Measurements from ENCODE around the gene BCL2A1.
"Not testable (repeated sequence)": the region's sequence is repeated elsewhere in the genome, so short reads cannot be mapped to it uniquely, and the experiment has no call there.

The BCL2A1 gene

DNA sequence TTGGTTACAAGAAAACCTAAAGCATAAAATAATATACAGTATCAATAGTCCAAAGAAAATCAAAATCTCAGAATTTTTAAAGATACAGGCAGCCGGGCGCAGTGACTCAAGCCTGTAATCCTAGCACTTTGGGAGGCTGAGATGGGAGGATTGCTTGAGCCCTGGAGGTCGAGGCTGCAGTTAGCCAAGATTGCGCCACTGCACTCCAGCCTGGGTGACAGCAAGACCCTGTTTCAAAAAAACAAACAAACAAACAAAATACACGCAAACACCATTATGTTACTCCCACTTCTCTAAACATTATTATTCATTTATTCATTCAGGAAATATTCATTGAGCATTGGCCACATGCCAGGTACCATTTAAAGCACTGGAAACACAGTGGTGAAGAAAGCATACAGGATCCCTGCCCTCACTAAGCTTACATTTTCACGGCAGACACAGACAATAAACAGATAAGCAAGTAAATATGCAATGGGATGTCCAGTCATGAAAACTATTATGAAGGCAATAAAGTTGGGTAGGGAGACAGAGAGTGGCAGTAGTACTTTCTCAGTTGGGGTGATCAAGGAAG, 6.7 kb downstream of the BCL2A1 start:
- H3K4me3 ChIP-seq (ENCODE audit: low read length): no peak overlapping the region
- no peaks in the 10 kb centered on the region for H3K27me3 ChIP-seq (ENCODE audit: insufficient read depth, low read length)
- no peaks in the 10 kb centered on the region for H3K9me3 ChIP-seq (ENCODE audit: low read length)
- H3K36me3 ChIP-seq (ENCODE audit: insufficient read depth, low read length): no peaks in the 10 kb centered on the region
- no peaks in the 10 kb centered on the region for H3K4me1 ChIP-seq (ENCODE audit: insufficient read depth, low read length)
- no peak overlapping the region for H2AFZ ChIP-seq (ENCODE audit: low read depth, low read length)

DNA sequence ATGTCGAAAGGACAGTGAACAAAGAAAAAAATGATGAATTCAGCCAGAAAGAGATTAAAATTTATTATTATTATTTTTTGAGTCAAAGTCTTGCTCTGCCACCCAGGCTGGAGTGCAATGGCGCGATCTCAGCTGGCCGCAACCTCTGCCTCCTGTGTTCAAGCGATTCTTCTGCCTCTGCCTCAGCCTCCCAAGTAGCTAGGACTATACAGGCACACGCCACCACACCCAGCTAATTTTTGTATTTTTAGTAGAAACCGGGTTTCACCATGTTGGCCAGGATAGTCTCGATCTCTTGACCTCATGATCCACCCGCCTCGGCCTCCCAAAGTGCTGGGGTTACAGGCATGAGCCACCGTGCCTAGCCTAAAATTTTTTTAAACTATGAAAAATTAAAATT, 8.1 kb downstream of the BCL2A1 start:
- H3K4me3 ChIP-seq (ENCODE audit: low read length); H3K27me3 ChIP-seq (ENCODE audit: insufficient read depth, low read length); H3K4me1 ChIP-seq (ENCODE audit: insufficient read depth, low read length); H2AFZ ChIP-seq (ENCODE audit: low read depth, low read length); H3K9me3 ChIP-seq (ENCODE audit: low read length); H3K36me3 ChIP-seq (ENCODE audit: insufficient read depth, low read length): not testable (repeated sequence)

DNA sequence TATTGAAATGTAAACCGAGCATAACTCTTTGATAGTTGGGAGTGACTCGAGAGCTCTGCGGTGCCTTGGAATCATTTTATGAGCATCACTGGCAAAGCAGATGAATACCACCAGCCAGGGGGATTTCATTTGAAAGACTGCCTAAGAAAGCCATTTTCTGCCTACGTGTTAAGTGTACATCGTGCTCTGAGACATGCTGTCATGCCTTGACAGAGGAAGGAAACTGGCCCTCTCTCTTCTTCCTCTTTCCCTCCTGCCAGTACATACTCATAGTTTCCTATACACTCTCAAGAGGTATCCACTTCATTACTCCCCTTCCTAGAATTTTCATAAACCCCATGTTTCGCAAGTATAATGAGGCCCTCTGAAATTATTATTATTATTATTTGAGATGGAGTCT, 8.8 kb downstream of the BCL2A1 start:
- Histone ChIP-seq H3K4me1 (ENCODE audit: insufficient read depth, low read length) (no peaks in the 10 kb centered on the region), H3K9me3 (ENCODE audit: low read length) (no peaks in the 10 kb centered on the region), H2AFZ (ENCODE audit: low read depth, low read length) (no peak overlapping the region), H3K4me3 (ENCODE audit: low read length) (no peak overlapping the region), H3K27me3 (ENCODE audit: insufficient read depth, low read length) (no peaks in the 10 kb centered on the region), H3K36me3 (ENCODE audit: insufficient read depth, low read length) (no peaks in the 10 kb centered on the region)

DNA sequence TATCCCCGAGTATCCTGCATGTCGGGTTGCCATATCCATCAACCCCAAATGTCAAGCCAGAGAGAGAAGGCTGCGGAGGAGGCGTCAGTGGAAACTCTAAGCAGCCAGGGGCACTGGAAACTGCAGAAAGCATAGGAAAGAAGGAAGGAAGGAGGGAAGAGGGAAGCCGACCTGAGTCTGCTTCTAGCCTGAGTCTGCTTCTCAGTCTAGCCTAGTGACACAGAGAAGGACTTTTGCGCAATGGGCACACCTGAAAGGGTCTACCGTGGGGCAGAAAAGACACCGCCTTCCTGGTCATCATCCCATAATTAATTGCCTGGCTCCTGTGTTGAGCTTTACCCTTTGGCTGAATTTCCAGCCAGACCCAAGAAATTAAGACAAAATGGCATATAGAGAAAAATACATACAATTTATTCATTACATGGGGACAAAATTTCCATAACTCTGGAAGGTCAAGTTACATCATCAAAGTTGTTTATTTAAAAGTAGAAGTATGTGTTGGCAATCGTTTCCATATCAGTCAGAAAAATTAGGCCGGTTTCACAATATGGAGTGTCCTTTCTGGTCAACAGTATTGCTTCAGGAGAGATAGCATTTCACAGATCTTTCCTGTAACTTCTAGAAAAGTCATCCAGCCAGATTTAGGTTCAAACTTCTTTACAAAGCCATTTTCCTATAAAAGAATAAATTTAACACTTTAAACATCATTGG, 10.3 kb downstream of the BCL2A1 start:
- Histone ChIP-seq H3K9me3 (ENCODE audit: low read length) (no peaks in the 10 kb centered on the region), H2AFZ (ENCODE audit: low read depth, low read length) (no peak overlapping the region)

DNA sequence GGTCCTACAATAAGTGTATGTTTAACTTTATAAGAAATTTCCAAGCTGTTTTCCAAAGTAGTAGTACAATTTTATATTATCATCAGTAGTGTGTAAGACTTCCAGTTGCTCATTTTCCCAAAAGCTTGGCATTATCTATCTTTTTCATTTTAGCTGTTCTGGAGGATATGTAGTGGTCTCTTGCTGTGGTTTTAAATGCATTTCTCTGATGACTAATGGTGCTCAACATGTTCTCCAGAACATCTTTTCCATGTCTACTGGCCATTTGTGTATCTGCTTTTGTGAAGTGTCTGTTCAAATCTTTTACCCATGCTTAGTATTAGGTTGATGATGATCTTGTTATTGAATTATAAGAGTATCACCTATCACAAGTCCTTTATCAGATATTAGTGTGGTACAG, 13.3 kb downstream of the BCL2A1 start:
- H3K4me1 ChIP-seq (ENCODE audit: insufficient read depth, low read length): no peaks in the 10 kb centered on the region
- no peaks in the 10 kb centered on the region for H3K9me3 ChIP-seq (ENCODE audit: low read length)
- H3K27me3 ChIP-seq (ENCODE audit: insufficient read depth, low read length): no peaks in the 10 kb centered on the region
- no peak overlapping the region for H3K4me3 ChIP-seq (ENCODE audit: low read length)
- H3K36me3 ChIP-seq (ENCODE audit: insufficient read depth, low read length): no peaks in the 10 kb centered on the region
- no peak overlapping the region for H2AFZ ChIP-seq (ENCODE audit: low read depth, low read length)

More for the DNA sequence above, 10.3 kb downstream of the BCL2A1 start:
- H3K4me1 ChIP-seq (ENCODE audit: insufficient read depth, low read length): no peaks in the 10 kb centered on the region
- H3K36me3 ChIP-seq (ENCODE audit: insufficient read depth, low read length): no peaks in the 10 kb centered on the region
- no peaks in the 10 kb centered on the region for H3K27me3 ChIP-seq (ENCODE audit: insufficient read depth, low read length)
- H3K4me3 ChIP-seq (ENCODE audit: low read length): no peak overlapping the region

DNA sequence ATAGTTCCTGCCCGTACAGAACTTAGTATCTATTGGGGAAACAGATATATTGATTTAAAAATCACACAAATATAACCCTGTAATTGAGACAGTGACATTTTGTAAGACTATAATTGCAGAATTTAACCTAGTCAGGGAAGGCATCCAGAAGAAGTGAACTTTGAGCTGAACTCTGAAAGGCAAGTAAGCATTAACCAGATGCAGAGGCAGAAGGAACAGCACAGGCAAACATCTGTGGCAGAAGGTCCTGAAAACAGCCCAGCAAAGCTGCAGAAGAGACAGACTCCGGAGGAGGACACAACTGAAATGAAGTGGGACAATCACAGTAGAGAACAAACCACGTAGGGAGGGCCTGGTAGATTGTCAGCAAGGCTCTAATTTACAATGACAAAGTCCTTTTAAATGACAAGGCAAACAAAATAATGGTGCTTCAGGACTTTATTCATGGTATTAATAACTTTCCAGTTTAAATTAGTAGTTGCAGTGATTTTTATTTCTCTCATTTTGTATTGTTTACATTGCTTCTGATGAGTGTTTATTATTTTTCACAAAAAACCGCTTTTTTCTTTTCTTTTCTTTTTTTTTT, 14.5 kb downstream of the BCL2A1 start:
- H3K4me3 ChIP-seq (ENCODE audit: low read length): no peak overlapping the region
- no peaks in the 10 kb centered on the region for H3K4me1 ChIP-seq (ENCODE audit: insufficient read depth, low read length)
- no peaks in the 10 kb centered on the region for H3K27me3 ChIP-seq (ENCODE audit: insufficient read depth, low read length)
- H3K36me3 ChIP-seq (ENCODE audit: insufficient read depth, low read length): no peaks in the 10 kb centered on the region
- no peak overlapping the region for H2AFZ ChIP-seq (ENCODE audit: low read depth, low read length)
- no peaks in the 10 kb centered on the region for H3K9me3 ChIP-seq (ENCODE audit: low read length)

DNA sequence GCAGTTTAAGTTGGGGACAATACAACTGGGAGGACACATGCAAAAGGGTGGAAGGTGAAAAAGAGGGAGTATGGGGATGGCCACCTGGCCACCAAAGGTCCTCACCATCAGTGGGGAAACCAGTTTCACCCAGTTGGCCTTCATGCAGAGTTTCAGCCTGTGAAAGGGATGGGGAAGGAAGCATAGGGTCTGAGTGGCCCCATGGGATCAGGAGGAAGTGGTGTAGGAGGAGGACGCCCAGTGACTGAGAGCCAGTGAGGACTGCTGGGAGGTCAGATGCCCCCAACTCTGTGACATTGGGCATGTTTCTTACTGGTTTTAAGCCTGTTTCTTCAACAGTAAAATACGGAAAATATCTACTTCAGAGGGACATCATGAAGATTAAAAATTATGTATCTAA, 16.3 kb downstream of the BCL2A1 start:
- H3K9me3 ChIP-seq (ENCODE audit: low read length): no peaks in the 10 kb centered on the region
- H3K4me3 ChIP-seq (ENCODE audit: low read length): no peak overlapping the region
- no peaks in the 10 kb centered on the region for H3K36me3 ChIP-seq (ENCODE audit: insufficient read depth, low read length)
- no peaks in the 10 kb centered on the region for H3K4me1 ChIP-seq (ENCODE audit: insufficient read depth, low read length)
- no peaks in the 10 kb centered on the region for H3K27me3 ChIP-seq (ENCODE audit: insufficient read depth, low read length)
- H2AFZ ChIP-seq (ENCODE audit: low read depth, low read length): no peak overlapping the region

DNA sequence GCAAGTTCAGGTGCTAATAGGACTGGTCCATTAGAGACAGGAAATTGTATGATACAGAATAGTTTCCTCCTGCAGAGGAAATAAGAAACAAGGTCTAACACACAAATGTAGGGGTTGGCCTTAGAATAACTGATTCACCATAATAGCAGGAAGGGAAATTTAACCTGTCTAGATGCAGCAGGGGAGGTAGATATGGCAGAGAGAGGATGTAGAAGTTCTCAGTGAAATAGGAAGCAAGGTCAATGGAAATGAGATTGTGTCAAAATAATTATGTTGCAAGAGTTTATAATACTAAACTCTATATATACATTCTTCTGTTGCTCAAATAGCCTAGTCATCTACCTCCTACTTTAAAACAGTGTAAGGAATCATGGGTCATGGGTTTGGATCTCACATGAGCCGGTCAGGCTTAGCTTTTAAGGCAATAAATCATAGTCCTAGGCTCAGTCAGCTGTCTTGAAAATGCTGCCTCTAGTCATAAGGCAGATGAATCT, 17.0 kb downstream of the BCL2A1 start:
- Histone ChIP-seq H3K9me3 (ENCODE audit: low read length) (no peaks in the 10 kb centered on the region), H3K4me1 (ENCODE audit: insufficient read depth, low read length) (no peaks in the 10 kb centered on the region), H3K27me3 (ENCODE audit: insufficient read depth, low read length) (no peaks in the 10 kb centered on the region), H2AFZ (ENCODE audit: low read depth, low read length) (no peak overlapping the region), H3K4me3 (ENCODE audit: low read length) (no peak overlapping the region), H3K36me3 (ENCODE audit: insufficient read depth, low read length) (no peaks in the 10 kb centered on the region)

DNA sequence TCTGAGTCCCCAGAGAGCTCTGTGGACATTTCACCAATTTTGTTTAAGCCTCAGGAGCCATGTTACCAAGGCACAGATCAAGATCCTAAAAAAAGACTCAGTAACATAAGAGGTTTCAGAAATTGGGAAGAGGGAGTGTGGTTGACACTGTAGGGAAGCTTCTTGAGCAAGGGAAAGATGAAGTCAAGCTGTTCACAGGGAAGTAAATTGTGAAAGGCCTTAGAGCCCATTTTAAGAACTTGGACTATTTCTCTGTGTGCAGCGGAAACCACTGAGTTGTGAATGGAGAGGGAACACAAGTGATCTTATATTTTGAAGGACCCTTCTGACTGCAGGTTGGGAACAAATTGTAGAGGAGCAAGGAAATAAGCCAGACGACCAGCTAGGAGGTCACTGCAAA, 18.7 kb downstream of the BCL2A1 start:
- Histone ChIP-seq H3K9me3 (ENCODE audit: low read length) (no peaks in the 10 kb centered on the region), H3K4me1 (ENCODE audit: insufficient read depth, low read length) (no peaks in the 10 kb centered on the region), H3K27me3 (ENCODE audit: insufficient read depth, low read length) (no peaks in the 10 kb centered on the region), H3K36me3 (ENCODE audit: insufficient read depth, low read length) (no peaks in the 10 kb centered on the region), H2AFZ (ENCODE audit: low read depth, low read length) (no peak overlapping the region), H3K4me3 (ENCODE audit: low read length) (no peak overlapping the region)

DNA sequence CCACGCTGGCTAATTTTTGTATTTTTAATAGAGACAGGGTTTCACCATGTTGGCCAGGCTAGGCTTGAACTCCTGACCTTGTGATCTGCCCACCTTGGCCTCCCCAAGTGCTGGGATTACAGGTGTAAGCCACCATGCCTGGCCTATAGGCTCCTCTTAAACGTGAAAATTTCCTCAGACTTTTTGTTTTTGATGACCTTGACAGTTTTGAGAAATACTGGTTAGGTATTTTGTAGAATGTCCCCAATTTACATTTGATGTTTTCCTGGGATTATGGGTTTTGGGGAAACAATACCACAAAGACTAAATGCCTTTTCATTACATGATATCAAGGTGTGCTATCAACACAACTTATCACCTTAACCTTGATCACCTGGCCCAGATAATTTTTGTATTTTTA, 20.7 kb downstream of the BCL2A1 start:
- no peaks in the 10 kb centered on the region for H3K9me3 ChIP-seq (ENCODE audit: low read length)
- H3K36me3 ChIP-seq (ENCODE audit: insufficient read depth, low read length): no peaks in the 10 kb centered on the region
- H3K27me3 ChIP-seq (ENCODE audit: insufficient read depth, low read length): no peaks in the 10 kb centered on the region
- no peaks in the 10 kb centered on the region for H3K4me1 ChIP-seq (ENCODE audit: insufficient read depth, low read length)
- no peak overlapping the region for H2AFZ ChIP-seq (ENCODE audit: low read depth, low read length)
- H3K4me3 ChIP-seq (ENCODE audit: low read length): no peak overlapping the region

DNA sequence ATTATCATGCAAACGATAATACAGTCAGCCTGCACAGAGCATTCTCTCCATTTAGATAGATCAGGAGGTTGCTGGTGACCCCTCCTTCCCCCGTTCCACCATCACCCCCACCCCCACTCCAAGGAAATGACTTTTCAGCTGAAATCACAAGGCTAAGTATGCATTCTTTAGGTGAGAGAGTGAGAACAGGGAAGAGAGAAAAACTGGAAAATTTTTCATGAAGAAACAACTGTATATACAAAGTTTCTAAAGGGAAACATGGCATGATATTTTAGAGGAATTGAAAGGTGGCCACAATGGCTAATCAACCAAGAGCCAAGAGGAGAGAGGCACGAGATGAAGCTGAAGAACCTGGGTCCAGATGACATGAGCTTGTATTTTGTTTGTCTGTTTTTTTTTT, 22.2 kb downstream of the BCL2A1 start:
- Histone ChIP-seq H3K36me3 (ENCODE audit: insufficient read depth, low read length) (no peaks in the 10 kb centered on the region), H3K9me3 (ENCODE audit: low read length) (no peaks in the 10 kb centered on the region), H3K27me3 (ENCODE audit: insufficient read depth, low read length) (no peaks in the 10 kb centered on the region), H2AFZ (ENCODE audit: low read depth, low read length) (no peak overlapping the region), H3K4me3 (ENCODE audit: low read length) (no peak overlapping the region), H3K4me1 (ENCODE audit: insufficient read depth, low read length) (no peaks in the 10 kb centered on the region)

DNA sequence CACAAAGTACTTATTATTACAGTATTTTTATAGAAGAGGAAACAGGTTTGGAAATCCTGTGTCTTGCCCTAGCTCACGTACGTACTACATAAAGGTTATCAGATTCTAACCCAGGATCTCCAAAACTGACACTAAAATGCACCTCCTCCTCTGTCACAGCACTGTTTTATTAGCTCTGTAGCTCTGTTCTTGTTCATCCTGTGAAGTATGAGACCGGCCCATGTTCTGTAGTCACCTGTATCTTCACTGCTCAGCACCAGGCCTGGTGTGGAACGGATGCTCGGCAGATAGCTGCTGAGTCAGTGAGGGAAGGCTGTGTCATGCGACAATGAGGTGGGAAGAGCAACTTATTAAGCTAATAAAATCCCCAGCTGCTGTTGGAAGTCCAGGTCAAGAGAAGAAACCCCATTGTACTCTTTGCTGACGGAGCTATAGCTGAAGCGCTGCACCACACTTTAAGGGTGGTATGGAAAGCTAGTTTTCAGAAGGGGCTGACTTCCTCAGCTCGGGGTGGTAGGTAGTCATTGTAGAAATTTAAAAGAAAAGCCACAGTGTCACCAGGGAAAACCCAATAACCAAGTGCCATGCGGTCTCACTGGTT, 22.8 kb downstream of the BCL2A1 start:
- Histone ChIP-seq H3K36me3 (ENCODE audit: insufficient read depth, low read length) (no peaks in the 10 kb centered on the region), H2AFZ (ENCODE audit: low read depth, low read length) (no peak overlapping the region), H3K4me1 (ENCODE audit: insufficient read depth, low read length) (no peaks in the 10 kb centered on the region), H3K4me3 (ENCODE audit: low read length) (no peak overlapping the region), H3K27me3 (ENCODE audit: insufficient read depth, low read length) (no peaks in the 10 kb centered on the region), H3K9me3 (ENCODE audit: low read length) (no peaks in the 10 kb centered on the region)

DNA sequence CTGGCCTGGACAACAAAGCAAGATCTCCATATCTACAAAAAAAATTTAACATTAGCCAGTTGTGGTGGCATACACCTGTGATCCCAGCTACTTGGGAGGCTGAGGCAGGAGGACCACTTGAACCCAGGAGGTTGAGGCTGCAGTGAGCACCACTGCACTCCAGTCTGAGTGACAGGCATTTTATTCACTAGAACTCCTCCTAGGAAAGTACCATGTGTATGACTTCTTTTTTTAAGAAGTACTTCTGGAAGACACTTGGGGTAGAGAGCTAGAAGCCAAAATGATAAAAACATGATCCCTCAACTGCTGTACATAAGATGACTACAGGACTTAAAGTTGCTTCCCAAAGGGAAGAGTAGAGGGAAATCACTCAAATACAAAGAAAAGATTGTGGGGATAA, 24.0 kb downstream of the BCL2A1 start:
- H3K27me3 ChIP-seq (ENCODE audit: insufficient read depth, low read length): no peaks in the 10 kb centered on the region
- no peaks in the 10 kb centered on the region for H3K9me3 ChIP-seq (ENCODE audit: low read length)
- H2AFZ ChIP-seq (ENCODE audit: low read depth, low read length): no peak overlapping the region
- no peak overlapping the region for H3K4me3 ChIP-seq (ENCODE audit: low read length)
- H3K36me3 ChIP-seq (ENCODE audit: insufficient read depth, low read length): no peaks in the 10 kb centered on the region
- no peaks in the 10 kb centered on the region for H3K4me1 ChIP-seq (ENCODE audit: insufficient read depth, low read length)

All from neuron (in vitro differentiated cells).